Calu3 (cell line): ENCODE results near the gene SCLY. TPM values are rescaled to one million over a fixed set of nuclear protein-coding genes. Genes with fewer than 3 reads are reported as not detected.
A peak's percentile ranks its signal among the peaks of the same experiment; 100 is the strongest.

Experiments
- BruUV-seq: library from RNA; stranded (reverse); fragments of 400-500 nt; replicated peaks from 2 replicates; lab custom pipeline; 2021; lab: Mats Ljungman, UMichigan
- CTCF ChIA-PET: fragments of 300-600 bp; sonication (Branson Sonifier 250); formaldehyde crosslinking; loops from one replicate; lab custom pipeline; 2022; ENCODE audit warnings: antibody characterized with exemption; lab: Charles Lee
- DNase-seq: peaks from one replicate; pipeline ENCODE4 v3.0.0; 2022
- H3K27ac Mint-ChIP-seq: one replicate; pipeline ENCODE4 v1.8.0; 2022; ENCODE audit warnings: mixed read lengths; ENCODE audit not compliant: unreplicated experiment
- H3K27me3 Mint-ChIP-seq: one replicate; pipeline ENCODE4 v1.8.0; 2022; ENCODE audit warnings: mixed read lengths; ENCODE audit not compliant: unreplicated experiment
- H3K36me3 Mint-ChIP-seq: one replicate; pipeline ENCODE4 v1.8.0; 2022; ENCODE audit warnings: mild to moderate bottlenecking, moderate library complexity, mixed read lengths; ENCODE audit not compliant: insufficient read depth, unreplicated experiment
- H3K4me1 Mint-ChIP-seq: one replicate; pipeline ENCODE4 v1.8.0; 2022; ENCODE audit warnings: mild to moderate bottlenecking, low read depth, mixed read lengths; ENCODE audit not compliant: unreplicated experiment
- H3K4me3 Mint-ChIP-seq: one replicate; pipeline ENCODE4 v1.8.0; 2022; ENCODE audit warnings: mild to moderate bottlenecking, low read depth, moderate library complexity, mixed read lengths; ENCODE audit not compliant: unreplicated experiment
- H3K9me3 Mint-ChIP-seq: one replicate; pipeline ENCODE4 v1.8.0; 2022; ENCODE audit warnings: low read depth, mixed read lengths; ENCODE audit not compliant: unreplicated experiment
- CTCF ChIP-seq: fragments of 200-600 bp; IDR thresholded peaks from one replicate; pipeline ENCODE4 v1.8.0; 2022; ENCODE audit warnings: antibody characterized with exemption; ENCODE audit not compliant: unreplicated experiment
- intact Hi-C: fragments of 100-400 bp; cut with micrococcal nuclease; formaldehyde crosslinking; loops from one replicate; pipeline ENCODE4 v1.10.0; 2022; ENCODE audit not compliant: unreplicated experiment
- total RNA-seq: library from RNA; stranded (reverse); gene quantifications from 2 replicates; pipeline ENCODE4 v1.2.3, GENCODE V29; 2022

The SCLY gene
- total RNA-seq, 1 experiment from 2014 or later = 37.5 TPM

- CTCF ChIA-PET = no interaction called here
- DNase-seq = no peak
- H3K9me3 Mint-ChIP-seq = no peaks in the 10 kb centered on the region
- peaks cover 9% of the 10 kb centered on the region for H3K36me3 Mint-ChIP-seq
- H3K4me1 Mint-ChIP-seq = no peaks in the 10 kb centered on the region
- no peak for TF ChIP-seq CTCF
- no peak overlapping the region for H3K4me3 Mint-ChIP-seq
- intact Hi-C loops = no loop called here
- no peak overlapping the region for H3K27ac Mint-ChIP-seq
- no TSS peak for BruUV-seq
- H3K27me3 Mint-ChIP-seq = no peaks in the 10 kb centered on the region
Observed at GRCh38 chr2:238097201-238097987, 36.6 kb downstream of the SCLY start.

GRCh38 chr2:238097988-238098871 is 37.4 kb downstream of the SCLY start:
- no peak overlapping the region for H3K4me3 Mint-ChIP-seq
- TF ChIP-seq CTCF = no peak
- H3K27me3 Mint-ChIP-seq = no peaks in the 10 kb centered on the region
- H3K4me1 Mint-ChIP-seq = no peaks in the 10 kb centered on the region
- intact Hi-C loops = no loop called here
- peaks cover 9% of the 10 kb centered on the region for H3K36me3 Mint-ChIP-seq
- BruUV-seq = no TSS peak
- no peak overlapping the region for H3K27ac Mint-ChIP-seq
- peak; percentile 46 for DNase-seq
- no peaks in the 10 kb centered on the region for H3K9me3 Mint-ChIP-seq
- CTCF ChIA-PET = interaction anchor here (1.0 kb wide), 1 partner anchor 38 kb away, joined by 3 read pairs; the partner anchor contains the start of gene SCLY

GRCh38 chr2:238098901-238099713 is 38.3 kb downstream of the SCLY start:
- intact Hi-C loops = no loop called here
- Mint-ChIP-seq H3K4me3 (no peak overlapping the region), H3K4me1 (no peaks in the 10 kb centered on the region), H3K27ac (no peak overlapping the region), H3K9me3 (no peaks in the 10 kb centered on the region), H3K36me3 (peaks cover 9% of the 10 kb centered on the region), H3K27me3 (no peaks in the 10 kb centered on the region)
- TSS peak; percentile 79 for BruUV-seq
- DNase-seq = no peak
- CTCF ChIA-PET = interaction anchor here (1.0 kb wide), 1 partner anchor 39 kb away, joined by 3 read pairs; the partner anchor contains the start of gene SCLY
- no peak for TF ChIP-seq CTCF

- H3K4me3 Mint-ChIP-seq = no peak overlapping the region
- no peaks in the 10 kb centered on the region for H3K27me3 Mint-ChIP-seq
- DNase-seq = no peak
- no peak overlapping the region for H3K27ac Mint-ChIP-seq
- CTCF ChIA-PET = no interaction called here
- no TSS peak for BruUV-seq
- TF ChIP-seq CTCF = no peak
- H3K4me1 Mint-ChIP-seq = no peaks in the 10 kb centered on the region
- intact Hi-C loops = no loop called here
- no peaks in the 10 kb centered on the region for H3K9me3 Mint-ChIP-seq
- H3K36me3 Mint-ChIP-seq = peaks cover 9% of the 10 kb centered on the region
Observed at GRCh38 chr2:238099714-238100048, 38.9 kb downstream of the SCLY start.
